ENCODE results near the gene BUB1B. TPM values are rescaled to one million over a fixed set of nuclear protein-coding genes. Genes with fewer than 3 reads are reported as not detected.
A peak's percentile ranks its signal among the peaks of the same experiment; 100 is the strongest.

The BUB1B gene
- total RNA-seq, 4 donors from 2014 or later, result 0.37 to 7.4 (median 1.5) TPM

DNA sequence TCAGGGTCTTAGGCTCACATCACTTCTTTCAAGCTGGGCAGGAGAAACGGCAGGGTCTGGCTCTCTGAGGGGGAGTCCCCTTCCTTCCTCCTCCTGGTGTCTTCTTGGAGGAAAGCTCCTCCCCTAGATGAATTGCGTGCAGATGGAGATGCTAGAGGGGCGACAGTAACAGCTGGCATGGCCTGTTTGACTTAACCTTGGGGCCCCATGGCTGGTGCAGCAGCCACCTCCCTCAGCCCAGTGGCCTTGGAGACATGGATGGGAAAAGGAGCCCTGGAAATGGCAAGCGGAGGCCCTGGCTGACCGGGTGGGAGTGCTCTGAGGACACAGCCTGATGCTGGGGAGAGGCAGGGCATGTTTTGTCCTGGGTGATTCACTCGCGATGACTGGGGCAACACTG is 98.2 kb downstream of the BUB1B start:
- TF ChIP-seq, protein P1, sequence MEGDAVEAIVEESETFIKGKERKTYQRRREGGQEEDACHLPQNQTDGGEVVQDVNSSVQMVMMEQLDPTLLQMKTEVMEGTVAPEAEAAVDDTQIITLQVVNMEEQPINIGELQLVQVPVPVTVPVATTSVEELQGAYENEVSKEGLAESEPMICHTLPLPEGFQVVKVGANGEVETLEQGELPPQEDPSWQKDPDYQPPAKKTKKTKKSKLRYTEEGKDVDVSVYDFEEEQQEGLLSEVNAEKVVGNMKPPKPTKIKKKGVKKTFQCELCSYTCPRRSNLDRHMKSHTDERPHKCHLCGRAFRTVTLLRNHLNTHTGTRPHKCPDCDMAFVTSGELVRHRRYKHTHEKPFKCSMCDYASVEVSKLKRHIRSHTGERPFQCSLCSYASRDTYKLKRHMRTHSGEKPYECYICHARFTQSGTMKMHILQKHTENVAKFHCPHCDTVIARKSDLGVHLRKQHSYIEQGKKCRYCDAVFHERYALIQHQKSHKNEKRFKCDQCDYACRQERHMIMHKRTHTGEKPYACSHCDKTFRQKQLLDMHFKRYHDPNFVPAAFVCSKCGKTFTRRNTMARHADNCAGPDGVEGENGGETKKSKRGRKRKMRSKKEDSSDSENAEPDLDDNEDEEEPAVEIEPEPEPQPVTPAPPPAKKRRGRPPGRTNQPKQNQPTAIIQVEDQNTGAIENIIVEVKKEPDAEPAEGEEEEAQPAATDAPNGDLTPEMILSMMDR (IDR thresholded peaks at IDR 0.05), result no peak
- ATAC-seq (ENCODE audit: low FRiP score) (no peak), DNase-seq (ENCODE audit: low spot score) (no peak)

DNA sequence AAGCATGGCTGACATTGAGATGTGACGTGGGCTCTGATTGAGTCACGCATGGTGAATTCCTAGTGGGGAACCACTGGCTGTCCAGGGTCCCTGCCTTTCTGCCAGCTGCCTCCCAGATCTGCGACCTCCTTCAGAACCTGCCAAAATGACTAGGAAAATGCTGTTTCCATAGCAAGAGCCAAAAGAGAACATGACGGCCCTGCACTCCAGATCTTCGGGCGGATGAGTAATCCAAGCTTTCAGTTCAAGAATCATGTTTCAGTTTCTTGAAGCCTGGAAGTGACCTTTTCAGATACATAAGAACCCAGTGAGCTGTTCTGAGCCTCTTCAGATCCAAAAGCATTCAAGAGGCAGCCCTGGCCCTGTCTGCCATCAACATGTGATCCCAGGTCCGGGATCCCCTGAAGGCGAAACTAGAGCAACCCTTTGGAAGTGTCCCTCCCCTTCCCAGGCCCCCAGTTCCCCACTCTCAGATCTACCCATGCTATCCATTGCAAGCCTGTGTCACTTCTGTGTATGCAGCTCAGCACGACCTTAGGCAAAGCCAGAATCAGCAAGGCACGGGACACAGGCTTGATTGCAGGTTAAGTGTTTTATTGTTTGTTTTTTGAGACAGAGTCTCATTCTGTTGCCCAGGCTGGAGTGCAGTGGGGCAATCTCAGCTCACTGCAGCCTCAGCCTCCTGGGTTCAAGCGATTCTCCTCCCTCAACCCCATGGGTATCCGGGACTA is 102.3 kb downstream of the BUB1B start:
- ATAC-seq (ENCODE audit: low FRiP score) (peak; percentile 69), DNase-seq (ENCODE audit: low spot score) (no peak)
- TF ChIP-seq, protein P1 (IDR thresholded peaks at IDR 0.05), result no peak

DNA sequence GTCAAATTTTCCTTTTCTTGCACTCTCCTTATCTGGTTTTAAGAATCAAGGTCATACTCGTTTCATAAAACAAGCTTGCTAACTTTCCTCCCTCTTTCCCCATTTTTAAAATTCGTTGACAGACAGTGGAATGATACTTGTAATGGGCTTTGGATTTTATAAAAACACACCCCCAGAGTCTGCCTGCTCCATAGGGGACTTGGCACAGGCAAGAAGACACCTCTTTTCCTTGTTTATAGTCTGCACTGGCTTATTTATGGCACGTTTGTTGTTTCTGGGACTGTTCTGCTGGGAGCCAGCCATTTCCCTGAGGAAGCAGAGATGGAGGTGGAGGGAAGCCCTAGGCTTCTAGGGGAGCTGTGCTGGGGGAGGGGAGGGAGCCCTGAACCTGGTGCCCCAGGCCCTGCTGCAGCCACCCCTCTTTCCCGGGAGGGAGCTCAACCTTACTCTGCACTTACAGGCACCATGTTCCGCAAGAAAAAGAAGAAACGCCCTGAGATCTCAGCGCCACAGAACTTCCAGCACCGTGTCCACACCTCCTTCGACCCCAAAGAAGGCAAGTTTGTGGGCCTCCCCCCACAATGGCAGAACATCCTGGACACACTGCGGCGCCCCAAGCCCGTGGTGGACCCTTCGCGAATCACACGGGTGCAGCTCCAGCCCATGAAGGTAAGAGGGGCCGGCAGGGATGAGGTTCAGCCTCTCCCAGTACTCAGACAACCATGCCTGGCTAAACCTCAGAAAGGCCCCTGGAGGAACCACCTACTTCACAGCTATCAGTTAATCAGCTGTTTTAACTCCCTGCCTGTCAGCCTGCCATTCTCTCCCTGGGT is 103.7 kb downstream of the BUB1B start:
- ATAC-seq (ENCODE audit: low FRiP score) (no peak), DNase-seq (ENCODE audit: low spot score) (no peak)
- TF ChIP-seq, protein P1 (IDR thresholded peaks at IDR 0.05), result no peak

DNA sequence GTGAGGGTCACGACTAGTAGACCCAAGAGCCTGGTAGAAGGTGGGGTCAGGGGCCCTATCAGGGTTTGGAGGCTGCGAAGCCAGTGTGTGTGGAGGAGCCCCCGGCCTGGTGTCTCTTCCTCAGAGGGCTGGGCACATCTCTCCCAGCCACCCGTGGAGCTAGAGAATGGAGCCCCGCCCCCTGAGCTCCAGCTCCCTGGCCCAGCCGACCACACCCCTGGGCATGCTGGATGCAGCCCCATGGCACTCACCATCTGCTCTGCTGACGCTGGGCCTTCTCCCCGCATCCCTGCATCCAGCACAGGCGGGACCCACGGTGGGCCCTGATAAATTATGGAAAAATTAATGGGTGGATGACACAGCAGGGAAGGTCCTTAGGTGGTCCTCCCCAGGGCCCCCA is 104.5 kb downstream of the BUB1B start:
- DNase-seq (ENCODE audit: low spot score) (no peak), ATAC-seq (ENCODE audit: low FRiP score) (no peak)
- TF ChIP-seq, protein P1 (IDR thresholded peaks at IDR 0.05), result no peak

DNA sequence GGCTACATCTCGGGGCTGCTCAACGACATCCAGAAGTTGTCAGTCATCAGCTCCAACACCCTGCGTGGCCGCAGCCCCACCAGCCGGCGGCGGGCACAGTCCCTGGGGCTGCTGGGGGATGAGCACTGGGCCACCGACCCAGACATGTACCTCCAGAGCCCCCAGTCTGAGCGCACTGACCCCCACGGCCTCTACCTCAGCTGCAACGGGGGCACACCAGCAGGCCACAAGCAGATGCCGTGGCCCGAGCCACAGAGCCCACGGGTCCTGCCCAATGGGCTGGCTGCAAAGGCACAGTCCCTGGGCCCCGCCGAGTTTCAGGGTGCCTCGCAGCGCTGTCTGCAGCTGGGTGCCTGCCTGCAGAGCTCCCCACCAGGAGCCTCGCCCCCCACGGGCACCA is 105.0 kb downstream of the BUB1B start:
- ATAC-seq (ENCODE audit: low FRiP score), result no peak
- no peak for DNase-seq (ENCODE audit: low spot score)
- TF ChIP-seq, protein P1 (IDR thresholded peaks at IDR 0.05), result no peak

DNA sequence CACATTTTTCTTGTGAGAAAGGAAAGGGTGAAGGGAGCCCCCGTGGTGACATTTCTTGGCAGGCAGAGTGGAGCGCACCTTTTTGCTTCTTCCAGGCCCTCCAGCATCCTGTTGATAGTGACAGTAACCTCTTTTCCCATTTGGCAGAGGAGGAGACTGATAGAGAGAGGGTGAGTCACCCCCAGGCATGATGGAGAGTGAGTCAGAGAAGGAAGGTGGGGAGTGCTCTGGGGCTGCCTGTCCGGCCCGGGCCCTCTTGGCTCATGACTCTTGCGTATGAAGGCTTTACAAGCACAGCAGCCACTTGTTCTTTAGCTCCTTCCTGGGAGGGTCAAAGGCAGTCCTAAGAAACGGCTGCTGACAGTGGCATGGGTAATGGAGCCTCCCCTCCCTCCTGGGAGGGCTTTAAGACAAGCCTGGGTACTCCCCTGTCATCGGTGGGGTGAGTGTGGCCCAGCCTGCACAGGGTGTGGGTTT is 106.0 kb downstream of the BUB1B start:
- ATAC-seq (ENCODE audit: low FRiP score), result peak; percentile 91
- peak; percentile 48 for DNase-seq (ENCODE audit: low spot score)

More for the DNA sequence above, 106.0 kb downstream of the BUB1B start:
- TF ChIP-seq, protein P1 (IDR thresholded peaks at IDR 0.05), result no peak
